ENCODE measurements around the gene SLC22A16.
"Not testable (repeated sequence)": the region's sequence is repeated elsewhere in the genome, so short reads cannot be mapped to it uniquely, and the experiment has no call there.

SLC22A16 gene

DNA sequence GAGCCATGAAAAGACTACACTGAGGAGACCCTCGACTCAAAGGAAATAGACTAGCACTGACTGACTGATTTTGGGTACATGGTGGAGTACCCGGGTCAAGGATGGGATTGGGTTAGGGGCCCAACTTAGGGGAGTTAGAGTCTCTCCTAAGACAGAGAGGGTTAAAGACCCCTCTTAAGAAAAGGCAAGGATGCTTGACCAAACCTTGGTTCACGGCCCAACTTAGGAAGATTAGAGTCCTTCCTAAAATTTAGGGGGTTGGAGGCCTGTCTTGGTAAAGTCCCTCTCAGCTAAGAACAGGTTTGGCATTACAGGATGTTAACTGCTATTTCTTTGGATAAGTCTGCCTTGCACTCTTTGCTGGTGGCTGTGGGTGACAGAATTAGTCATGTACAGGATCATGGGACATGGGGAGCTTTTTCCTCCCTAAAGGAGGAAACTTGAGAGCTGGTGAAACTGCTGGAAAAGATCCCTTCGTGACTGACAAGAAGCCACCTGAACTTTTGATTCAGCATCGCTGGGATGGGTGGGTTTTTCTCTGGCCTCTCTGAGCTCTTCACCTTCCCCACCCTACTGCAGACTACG is 12.3 kb upstream of the SLC22A16 start:
- DNase-seq = no peak

DNA sequence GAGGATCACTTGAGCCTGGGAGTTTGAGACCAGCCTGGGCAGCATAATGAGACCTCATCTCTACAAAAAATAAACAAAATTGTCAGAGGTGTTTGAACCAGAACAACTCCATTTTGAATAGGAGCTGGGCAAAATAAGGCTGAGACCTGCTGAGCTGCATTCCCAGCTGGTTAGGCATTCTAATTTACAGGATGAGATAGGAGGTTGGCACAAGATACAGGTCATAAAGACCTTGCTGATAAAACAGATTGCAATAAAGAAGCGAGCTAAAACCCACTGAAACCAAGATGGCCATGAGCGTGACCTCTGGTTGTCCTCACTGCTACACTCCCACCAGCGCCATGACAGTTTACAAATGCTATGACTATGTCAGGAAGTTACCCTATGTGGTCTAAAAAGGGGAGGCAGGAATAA is 11.6 kb upstream of the SLC22A16 start:
- DNase-seq = not testable (repeated sequence)

DNA sequence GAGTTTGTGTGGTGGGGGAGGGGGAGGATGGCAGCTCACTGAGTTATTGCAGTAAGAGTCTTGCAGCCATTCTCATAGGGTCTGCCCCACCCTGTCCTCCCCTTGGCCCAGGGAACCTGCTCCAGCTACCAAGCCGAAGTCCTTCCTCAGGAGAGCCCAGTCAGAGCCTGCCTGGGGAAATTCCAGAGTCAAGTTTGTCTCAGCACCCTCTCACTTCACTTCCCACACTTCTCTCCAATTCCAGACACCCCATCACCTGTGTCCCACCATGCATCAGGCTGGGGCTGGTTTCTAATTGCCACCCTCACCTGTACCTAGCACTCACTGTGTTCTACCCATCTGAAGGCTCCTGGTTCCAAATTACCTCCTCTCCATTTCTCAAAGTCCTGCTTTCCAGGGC is 10.3 kb upstream of the SLC22A16 start:
- DNase-seq = no peak

DNA sequence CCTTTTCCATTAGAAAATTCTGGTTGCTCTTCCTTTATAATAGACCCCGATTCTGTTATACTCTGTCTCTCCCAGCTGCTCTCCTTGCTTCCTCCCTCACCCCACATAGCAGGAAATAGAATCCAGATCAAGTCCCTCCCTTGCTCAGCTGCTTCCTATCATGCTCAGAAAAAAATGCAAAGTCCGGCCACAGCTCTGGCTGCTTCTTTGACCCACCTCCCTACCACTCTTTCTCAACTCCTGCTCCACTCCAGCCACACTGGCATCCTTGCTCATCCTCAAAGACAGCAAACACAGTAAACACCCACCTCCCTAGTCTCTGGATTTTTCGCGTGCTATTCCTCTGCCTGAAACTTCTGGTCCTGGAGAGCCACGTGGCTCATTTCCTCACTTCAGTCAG is 9.1 kb upstream of the SLC22A16 start:
- DNase-seq = no peak

DNA sequence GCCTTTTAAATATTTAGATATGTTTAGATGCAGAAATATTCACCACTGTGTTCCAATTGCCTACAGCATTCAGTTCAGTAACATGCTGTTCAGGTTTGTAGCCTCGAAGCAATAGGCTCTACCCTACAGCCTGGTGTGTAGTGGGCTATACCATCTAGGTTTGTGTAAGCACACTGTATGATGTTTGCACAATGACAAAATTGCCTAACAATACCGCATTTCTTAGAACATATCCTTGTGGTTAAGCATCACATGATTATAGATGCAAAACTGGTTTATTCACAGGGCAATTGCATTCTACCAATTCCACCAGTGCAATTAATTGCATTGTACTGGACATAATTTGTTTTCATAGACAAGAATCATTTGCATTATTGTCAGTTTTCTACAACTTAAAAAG is 7.9 kb upstream of the SLC22A16 start:
- DNase-seq = no peak

DNA sequence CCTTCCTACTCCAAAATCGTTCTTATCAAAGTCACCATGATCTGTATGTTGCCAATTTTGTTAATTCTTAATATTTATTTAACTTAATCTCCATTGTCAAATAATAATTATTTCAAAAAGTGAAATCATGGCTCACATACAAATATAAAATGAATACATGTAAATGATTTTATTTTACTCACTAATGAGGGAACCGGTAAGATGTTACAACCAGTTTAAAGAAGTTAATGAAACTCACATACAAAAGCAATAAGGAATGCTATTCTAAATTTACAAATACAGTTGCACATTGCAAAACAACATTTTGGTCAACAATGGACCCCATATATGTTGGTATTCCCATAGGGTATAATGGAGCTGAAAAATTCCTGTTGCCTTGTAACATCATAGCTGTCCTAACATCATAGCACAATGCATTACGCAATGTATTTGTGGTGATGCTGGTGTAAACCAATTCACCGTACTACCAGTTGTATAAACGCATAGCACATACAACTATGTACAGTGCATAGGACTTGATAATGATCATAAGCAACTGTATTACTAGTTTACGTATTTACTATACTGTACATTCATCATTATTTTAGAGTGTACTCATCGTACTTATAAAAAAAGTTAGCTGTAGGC is 6.5 kb upstream of the SLC22A16 start:
- no peak for DNase-seq

DNA sequence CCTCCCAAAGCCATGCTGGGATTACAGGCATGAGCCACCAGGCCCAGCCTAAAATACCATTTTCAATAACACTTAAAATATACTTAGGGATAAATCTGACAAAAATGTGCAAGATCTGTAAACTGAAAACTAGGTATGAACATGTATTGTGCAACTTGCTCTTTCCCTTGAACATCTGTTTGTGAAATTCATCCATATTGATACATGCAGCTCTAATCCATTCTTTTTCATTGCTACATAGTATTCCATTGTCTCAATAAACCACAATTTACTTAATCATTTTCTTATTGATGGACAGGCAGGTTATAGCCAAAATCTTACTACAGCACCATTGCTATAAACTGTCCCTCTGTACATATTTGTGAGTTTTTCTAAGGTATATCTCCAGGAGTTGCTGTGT is 4.7 kb upstream of the SLC22A16 start:
- DNase-seq = no peak

DNA sequence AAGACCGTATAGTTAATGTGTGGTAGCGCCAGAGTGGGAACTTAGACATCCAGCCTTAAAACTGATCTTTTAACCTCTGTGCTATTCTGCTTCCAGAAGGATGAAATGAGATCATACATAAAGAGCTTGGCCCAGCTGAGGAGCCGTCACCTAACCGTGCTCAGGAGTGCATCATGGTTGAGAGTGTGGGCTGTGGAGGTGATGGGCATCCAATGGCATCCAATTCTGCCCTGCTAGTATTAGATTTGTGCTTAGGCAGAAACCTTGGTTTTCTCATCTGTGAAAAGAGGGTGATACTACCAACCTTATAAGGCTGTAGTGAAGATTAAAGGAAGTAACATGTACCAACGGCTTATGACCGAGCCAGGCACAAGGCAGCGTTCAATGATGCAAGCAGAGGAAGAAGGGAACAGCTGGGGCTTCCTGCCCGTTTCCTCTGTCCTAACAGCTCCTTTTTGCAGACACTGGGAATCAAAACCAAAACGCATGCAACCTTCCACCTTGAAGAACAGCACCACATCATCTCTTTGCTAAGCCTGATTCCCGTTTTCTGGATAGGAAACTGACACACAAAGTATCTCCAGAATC is 1.3 kb downstream of the SLC22A16 start:
- no peak for DNase-seq

DNA sequence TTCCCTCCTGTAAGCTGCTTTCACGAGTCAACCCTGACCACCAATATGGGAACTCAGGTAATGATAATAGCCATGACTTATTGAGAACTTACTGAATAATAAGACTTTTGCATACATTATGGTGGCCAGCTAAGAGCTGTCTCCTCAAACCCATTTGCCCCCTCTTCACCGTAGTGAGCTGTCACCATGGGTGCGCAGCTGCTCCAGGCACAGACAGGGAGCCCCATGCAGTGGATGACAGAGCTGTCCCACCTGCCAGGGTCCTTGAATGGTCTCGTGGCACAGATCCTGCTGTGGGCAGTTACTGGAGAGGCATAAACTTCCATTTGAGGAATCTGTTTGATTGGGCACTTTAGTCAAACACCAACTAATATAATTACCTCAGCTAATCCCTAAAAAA is 1.9 kb downstream of the SLC22A16 start:
- no peak for DNase-seq

DNA sequence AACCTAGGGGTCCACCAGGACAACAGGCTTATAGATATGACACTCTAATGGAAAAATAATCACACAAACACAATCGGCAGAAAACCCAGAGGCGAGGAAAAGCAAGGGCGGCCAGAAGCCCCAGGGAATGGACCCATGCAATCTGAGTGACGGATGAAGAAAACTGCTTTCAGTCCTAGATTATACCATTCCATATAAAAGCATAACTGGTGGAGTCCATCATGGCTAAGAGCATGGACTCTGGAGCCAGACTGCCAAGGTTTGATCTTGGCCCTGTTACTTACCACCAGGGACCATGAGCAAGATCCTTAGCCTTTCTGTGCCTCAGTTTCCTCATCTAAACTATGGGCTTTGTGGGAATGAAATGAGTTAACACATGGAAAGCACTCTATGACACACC is 3.7 kb downstream of the SLC22A16 start:
- DNase-seq = no peak

DNA sequence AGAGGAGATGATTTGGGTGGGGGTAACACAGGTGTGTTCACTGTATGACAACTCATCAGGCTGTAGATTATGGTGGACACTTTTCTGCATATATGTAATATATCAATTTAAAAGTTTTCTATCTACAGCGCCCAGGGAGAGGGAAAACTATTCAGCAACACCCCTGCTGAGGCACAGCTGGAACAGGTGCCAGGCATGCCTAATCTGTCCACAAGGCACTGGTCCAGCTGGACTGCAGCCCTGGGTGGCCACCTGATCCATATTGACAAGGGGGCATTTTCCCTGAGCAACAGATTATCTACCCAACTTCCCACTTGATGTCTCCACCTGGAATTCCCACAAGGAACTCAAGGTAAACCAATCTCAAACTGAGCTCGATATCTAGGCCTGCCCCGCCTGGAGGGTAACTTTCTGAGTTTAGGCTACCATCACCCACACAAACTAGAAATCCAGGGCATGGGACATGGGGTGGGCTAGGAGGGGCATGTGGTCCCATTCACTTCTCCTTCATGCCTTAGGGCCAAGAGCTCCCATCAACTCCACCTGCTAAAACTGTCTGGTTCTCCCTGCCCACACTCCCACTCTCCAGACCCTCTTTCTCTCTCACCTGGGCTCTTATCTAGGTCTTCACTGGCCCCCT is 4.6 kb downstream of the SLC22A16 start:
- DNase-seq = no peak

DNA sequence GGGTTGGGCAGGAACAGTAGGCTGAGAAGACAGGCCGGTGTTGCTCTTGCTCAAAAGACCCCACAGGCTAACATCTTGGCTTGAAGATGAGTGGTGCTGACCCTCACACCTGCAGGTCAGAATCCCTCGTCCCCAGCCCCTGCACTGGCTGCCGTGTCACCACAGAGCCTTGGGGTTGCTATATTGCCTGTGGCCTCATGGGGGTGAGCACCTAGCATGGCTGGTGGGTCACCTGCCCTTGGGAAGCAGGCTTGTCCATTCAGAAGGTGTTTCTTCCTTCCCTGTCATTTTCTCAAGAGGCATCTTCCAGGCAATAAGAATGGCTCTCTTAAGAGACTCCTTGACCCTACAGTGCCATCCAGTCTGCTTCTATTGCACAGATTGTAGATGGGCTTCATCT is 7.7 kb downstream of the SLC22A16 start:
- no peak for DNase-seq

DNA sequence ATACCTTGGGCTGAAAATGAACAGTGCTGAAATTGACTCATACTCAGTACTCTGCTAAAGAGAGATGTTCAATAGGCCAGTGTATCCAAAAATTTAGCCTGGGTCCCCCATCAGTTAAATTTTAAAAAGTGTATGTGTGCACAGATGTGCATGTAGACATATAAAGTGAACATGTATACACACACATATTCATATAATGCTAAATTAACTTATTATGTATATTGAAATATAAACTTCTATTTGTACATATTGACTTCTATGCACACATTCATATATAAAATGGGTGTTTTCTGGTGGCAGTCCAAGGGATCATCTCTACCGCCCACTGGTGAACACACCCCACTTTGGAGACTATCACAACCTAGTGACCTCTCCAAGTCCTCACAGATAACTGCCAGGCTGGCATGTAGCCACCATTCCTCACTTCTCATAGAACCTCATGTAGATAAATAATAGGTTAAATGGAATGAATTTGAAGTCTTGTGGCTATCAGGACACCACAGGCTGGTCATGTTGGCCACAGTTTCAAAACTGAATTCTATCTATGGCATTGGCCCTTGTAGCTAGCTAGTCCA is 8.8 kb downstream of the SLC22A16 start:
- DNase-seq = no peak

DNA sequence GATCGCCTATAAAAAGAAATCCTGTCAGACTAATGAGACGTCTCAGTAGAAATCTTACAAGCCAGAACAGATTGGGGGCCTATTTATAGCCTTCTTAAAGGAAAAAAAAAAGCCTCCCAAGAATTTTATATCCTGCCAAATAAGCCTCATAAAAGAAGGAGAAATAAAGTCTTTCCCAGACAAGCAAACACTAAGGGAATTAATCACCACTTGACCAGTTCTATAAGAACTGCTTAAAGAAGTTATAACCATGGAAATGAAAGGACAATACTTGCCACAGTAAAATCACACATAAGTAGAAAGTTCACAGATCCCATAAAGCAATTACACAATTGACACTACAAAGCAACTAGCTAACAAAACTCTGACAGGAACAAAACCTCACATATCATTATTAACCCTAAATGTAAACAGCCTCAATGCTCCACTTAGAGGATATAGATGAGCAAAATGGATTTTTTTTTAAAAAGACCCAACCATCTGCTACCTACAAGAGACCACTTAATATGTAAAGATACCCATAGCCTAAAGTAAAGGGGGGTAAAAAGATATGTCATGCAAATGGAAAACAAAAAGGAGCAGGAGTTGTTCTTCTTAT is 13.4 kb downstream of the SLC22A16 start:
- DNase-seq = no peak

DNA sequence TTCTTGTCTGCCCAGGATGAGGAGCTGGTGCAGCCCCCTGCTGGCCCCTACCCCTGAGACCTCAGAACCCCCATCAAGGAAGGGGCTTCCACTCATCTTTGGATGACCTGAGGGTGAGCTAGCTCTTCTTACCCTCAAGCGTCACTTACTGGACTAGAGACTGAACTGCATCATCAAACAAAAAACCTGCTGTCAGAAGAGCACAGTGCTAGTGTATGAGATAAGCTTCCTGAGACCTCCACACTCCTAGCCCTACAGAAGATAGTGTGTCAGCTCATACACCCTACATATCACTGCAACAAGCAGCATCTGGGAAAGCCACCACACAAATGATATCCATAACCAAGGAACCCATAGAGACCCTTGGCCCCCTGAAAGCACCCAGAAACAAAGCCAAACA is 15.0 kb downstream of the SLC22A16 start:
- DNase-seq = no peak

DNA sequence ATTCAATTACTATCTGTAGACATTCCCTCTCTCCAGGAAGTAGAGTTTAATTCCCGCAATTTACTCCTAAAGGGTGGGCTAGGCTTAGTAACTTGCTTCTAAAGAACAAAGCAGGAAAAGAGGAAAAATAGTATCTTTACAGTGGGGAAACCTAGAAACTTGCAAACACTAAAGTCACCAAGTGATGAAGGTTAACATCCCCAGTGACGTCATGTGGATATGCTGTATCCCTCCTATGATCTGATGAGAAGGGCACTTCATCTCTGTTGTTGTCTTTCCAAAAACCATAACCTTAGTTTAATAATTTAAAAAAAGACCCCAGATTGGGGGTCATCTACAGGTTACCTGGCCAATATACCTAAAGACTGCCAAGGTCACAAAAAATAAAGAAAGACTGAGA is 17.3 kb downstream of the SLC22A16 start:
- DNase-seq = no peak

DNA sequence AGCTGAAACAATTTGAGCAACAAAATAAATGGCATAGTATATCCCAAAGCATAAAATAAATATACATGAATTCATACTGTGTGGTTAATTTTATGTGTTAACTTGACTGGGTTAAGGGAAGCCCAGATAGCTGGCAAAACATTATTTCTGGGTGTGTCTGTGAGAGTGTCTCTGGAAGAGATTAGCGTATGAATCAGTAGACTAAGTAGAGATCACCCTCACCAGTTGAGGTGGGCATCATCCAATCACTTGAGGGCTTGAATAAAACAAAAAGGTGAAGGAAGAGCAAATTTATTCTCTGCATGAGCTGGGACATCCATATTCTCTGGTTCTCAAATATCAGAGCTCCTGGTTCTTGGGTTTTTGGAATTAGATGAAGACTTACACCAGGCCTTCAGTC is 17.9 kb downstream of the SLC22A16 start:
- DNase-seq = no peak

DNA sequence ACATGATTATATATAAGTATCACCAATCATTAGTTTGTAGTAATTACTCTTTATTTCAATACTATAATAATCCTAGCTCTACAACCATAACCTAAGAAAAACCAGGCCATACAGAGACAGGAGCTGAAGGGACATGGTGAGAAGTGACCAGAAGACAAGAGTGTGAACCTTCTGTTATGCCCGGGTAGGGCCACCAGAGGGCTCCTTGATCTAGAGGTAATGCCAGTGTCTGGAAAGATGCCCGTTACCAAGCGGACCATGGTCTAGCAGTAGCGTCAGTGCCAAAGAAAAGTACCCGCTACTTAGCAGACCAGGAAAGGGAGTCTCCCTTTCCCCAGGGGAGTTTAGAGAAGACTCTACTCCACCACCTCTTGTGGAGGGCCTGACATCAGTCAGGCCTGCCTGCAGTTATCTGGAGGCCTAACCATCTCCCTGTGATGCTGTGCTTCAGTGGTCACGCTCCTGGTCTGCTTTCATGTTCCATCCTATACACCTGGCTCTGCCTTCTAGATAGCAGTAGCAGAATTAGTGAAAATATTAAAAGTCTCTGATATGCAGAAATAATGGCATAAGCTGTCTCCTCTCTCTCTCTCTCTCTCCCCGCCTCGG is 18.7 kb downstream of the SLC22A16 start:
- DNase-seq = peak; percentile 12

DNA sequence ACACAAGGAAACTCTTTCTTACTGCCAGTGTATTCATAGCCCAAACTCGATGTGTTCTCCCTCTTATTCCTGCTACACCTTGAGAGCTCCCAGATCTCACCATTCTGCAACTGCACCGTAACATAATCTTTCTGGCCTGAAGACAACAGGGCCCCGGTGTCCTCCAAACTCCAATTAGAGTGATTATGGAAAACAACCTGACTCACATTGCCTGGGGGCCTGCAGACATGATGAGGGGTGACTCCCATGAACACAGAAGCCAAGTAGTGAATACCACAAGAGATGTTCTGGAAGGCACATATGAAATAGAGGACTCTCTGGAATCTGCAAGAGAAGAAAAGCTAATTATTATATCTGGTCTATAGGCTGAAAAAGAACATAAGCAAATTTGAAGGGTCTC is 19.7 kb downstream of the SLC22A16 start:
- DNase-seq = no peak

DNA sequence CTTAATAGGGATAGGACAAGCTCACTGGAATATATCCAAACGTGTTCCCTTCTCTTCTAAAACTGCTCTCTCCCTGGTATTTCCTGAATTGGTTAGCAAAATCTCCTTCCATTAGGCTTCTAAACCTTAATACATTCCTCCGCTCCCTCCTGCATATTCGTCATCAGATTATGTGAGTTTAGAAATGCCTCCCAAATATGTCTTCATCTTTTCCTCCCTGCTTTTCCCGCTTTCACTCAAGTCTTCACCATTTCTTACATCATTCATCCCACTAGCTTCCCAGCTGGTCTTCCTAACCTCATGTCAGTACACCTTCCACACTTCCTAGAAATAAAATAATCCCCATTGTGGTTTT is 26.9 kb downstream of the SLC22A16 start:
- no peak for DNase-seq

DNA sequence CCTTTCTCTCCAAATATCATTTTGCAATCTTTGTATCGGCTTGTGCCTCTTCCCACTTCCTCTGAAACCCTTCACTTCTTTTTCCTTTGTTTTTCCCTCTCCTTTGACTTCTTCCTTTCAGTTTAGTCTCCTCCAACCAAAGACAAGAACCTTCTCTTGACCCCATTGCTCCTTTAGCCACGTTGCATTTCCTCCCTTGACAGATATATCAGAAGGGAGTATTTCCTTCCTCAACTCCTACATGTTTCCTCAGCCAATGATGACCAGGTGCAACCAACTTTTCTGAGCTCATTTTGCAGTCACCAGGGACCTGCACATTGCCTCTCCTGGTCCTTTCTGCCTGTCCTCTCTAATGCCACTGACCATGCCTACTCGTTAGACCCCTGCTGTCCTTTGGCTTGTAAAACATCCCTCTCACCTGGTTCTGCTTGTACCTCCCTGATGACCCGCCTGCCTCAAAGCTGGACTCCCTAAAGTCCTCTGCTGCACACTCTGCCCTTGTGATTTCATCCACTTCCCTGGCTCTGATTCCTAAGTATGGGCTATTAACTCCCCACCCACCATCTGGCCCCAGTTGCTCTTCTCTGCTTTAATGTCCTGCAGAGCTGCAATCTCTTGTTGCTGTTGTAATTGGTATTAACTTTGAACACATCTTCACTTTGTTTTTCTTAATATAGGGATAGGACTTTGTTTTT is 27.4 kb downstream of the SLC22A16 start:
- no peak for DNase-seq

DNA sequence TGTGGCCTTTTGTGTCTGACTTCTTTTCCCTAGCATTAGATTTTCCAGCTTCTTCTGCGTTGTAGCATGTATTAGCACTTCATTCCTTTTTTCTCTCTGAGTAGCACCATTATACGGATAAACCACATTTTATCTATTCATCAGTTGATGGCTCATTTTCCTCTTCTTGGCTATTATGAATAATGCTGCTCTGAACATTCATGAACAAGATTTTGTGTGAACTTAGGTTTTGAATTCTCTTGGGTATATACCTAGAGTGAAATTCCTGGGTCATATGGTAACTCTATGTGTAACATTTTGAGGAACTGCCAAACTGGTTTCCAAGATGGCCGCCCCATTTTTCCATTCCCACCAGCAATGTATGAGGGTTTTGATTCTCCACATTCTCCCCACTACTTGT is 28.7 kb downstream of the SLC22A16 start:
- DNase-seq = no peak

DNA sequence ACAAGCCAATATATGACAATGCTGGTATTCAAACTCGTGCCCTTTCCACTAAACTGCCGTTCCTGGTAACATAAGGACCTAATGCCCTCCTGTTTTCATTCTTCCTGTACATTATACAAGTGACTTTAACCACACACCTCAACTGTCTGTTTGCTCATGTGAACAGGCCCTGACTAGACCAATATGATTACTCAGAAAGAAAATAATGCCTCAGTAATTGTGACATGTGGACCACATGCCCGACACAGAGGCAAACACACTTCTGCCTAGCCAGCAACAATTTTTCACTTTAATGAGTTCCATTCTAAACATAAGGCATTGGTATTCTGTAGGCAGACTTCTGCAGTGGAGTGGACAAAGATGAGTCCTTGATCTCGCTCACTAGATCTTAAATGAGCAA is 30.0 kb downstream of the SLC22A16 start:
- DNase-seq = no peak
